ENCODE measurements around the gene ZNF207. TPM values are rescaled to one million over a fixed set of nuclear protein-coding genes. Genes with fewer than 3 reads are reported as not detected.

Gene ZNF207
- total RNA-seq, 1 experiment from 2014 or later, result 296 TPM

DNA sequence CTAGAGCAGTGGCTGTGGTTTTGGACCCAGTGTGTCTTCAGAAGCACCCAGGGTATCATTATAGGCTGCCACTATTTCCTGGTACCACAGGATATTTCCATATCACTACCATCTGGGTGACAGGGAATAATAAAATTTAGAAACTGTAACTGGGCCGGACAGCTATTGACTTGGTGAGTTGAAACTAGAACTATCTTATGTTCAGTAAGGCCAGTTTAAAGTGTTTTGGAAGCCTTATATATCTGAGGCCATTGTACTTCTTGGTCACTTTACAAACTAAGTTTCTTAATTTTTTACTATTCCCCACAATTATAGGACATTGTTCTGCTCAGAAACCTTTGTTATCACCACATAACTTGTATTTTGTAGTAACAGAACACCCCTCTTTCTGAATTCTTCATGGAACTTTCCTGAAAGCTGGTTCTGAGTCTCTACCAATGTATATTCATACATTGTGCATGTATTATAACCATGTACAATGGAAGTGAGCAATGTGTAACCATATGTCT, 34.0 kb downstream of the ZNF207 start:
- Histone ChIP-seq H3K27me3 (ENCODE audit: insufficient read depth, low read length) (no peaks in the 10 kb centered on the region), H4K5ac (ENCODE audit: insufficient read length, low read depth, low read length) (no peak overlapping the region), H3K14ac (ENCODE audit: insufficient read depth, low read length) (no peak overlapping the region), H3K79me1 (ENCODE audit: insufficient read depth, low read depth, low read length, poor library complexity, severe bottlenecking) (no peaks in the 10 kb centered on the region), H3K27ac (ENCODE audit: insufficient read length, low read depth, low read length) (no peak overlapping the region), H2AK5ac (ENCODE audit: insufficient read length, low read length) (no peak overlapping the region), H3K4me2 (ENCODE audit: insufficient read depth, insufficient read length, low read length) (no peak overlapping the region), H3K9ac (ENCODE audit: extremely low read depth, insufficient read length, low read length) (no peak overlapping the region), H2BK15ac (ENCODE audit: low read depth, low read length) (no peak overlapping the region), H2BK120ac (ENCODE audit: low read depth, low read length, poor library complexity, severe bottlenecking) (no peak overlapping the region), H3K9me3 (ENCODE audit: control insufficient read depth, low read depth, low read length) (no peaks in the 10 kb centered on the region), H3K79me2 (ENCODE audit: insufficient read depth, low read length) (no peaks in the 10 kb centered on the region), H2AFZ (ENCODE audit: low read length) (no peak overlapping the region), H3T11ph (ENCODE audit: low read length) (no peak overlapping the region), H3K23ac (ENCODE audit: insufficient read length, low read depth, low read length) (no peak overlapping the region), H4K91ac (ENCODE audit: insufficient read length, low read depth, low read length) (no peak overlapping the region), H3K23me2 (ENCODE audit: insufficient read length, low read depth, low read length, poor library complexity, severe bottlenecking) (no peaks in the 10 kb centered on the region), H3K18ac (ENCODE audit: insufficient read length, low read depth, low read length) (no peak overlapping the region), H2BK20ac (ENCODE audit: low read depth, low read length, poor library complexity, severe bottlenecking) (no peak overlapping the region), H3K4me1 (ENCODE audit: insufficient read depth, low read length) (no peaks in the 10 kb centered on the region), H3K4ac (ENCODE audit: low read depth, low read length) (no peak overlapping the region), H3K56ac (ENCODE audit: insufficient read length, low read depth, low read length) (no peak overlapping the region), H2BK5ac (ENCODE audit: insufficient read length, low read length) (no peak overlapping the region), H4K8ac (replicated peaks; ENCODE audit: insufficient read length, low read depth, low read length) (no peak overlapping the region), H4K20me1 (ENCODE audit: control insufficient read depth, insufficient read depth, insufficient read length) (no peaks in the 10 kb centered on the region), H2BK12ac (ENCODE audit: insufficient read length, low read depth, low read length) (no peak overlapping the region)
- DNase-seq, result no peak
- no CpG with 5 or more reads among the region's 1 CpG for WGBS (ENCODE audit: extremely low coverage, insufficient read length, low lambda C conversion rate)
- H3K9me3 Mint-ChIP-seq, result no peaks in the 10 kb centered on the region
- no peaks in the 10 kb centered on the region for H3K4me1 Mint-ChIP-seq
- H3K36me3 Mint-ChIP-seq (ENCODE audit: insufficient read depth in 1 of 3, low read depth in 3 of 3), result peaks cover 17 to 36% (median 31%) of the 10 kb centered on the region in 3 experiments; a peak in 6 of 7 replicates
- no peaks in the 10 kb centered on the region for H3K27me3 Mint-ChIP-seq (ENCODE audit: low read depth)
- TF ChIP-seq, protein P1, sequence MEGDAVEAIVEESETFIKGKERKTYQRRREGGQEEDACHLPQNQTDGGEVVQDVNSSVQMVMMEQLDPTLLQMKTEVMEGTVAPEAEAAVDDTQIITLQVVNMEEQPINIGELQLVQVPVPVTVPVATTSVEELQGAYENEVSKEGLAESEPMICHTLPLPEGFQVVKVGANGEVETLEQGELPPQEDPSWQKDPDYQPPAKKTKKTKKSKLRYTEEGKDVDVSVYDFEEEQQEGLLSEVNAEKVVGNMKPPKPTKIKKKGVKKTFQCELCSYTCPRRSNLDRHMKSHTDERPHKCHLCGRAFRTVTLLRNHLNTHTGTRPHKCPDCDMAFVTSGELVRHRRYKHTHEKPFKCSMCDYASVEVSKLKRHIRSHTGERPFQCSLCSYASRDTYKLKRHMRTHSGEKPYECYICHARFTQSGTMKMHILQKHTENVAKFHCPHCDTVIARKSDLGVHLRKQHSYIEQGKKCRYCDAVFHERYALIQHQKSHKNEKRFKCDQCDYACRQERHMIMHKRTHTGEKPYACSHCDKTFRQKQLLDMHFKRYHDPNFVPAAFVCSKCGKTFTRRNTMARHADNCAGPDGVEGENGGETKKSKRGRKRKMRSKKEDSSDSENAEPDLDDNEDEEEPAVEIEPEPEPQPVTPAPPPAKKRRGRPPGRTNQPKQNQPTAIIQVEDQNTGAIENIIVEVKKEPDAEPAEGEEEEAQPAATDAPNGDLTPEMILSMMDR (conservative IDR thresholded peaks at IDR 0.05), result no peak
- H3K27ac Mint-ChIP-seq, result no peak overlapping the region
- H3K4me3 Mint-ChIP-seq, result no peak overlapping the region
